Measurements from ENCODE around the gene CHRNA4. TPM values are rescaled to one million over a fixed set of nuclear protein-coding genes. Genes with fewer than 3 reads are reported as not detected.

Gene CHRNA4
- total RNA-seq, 1 donor = not detected

DNA sequence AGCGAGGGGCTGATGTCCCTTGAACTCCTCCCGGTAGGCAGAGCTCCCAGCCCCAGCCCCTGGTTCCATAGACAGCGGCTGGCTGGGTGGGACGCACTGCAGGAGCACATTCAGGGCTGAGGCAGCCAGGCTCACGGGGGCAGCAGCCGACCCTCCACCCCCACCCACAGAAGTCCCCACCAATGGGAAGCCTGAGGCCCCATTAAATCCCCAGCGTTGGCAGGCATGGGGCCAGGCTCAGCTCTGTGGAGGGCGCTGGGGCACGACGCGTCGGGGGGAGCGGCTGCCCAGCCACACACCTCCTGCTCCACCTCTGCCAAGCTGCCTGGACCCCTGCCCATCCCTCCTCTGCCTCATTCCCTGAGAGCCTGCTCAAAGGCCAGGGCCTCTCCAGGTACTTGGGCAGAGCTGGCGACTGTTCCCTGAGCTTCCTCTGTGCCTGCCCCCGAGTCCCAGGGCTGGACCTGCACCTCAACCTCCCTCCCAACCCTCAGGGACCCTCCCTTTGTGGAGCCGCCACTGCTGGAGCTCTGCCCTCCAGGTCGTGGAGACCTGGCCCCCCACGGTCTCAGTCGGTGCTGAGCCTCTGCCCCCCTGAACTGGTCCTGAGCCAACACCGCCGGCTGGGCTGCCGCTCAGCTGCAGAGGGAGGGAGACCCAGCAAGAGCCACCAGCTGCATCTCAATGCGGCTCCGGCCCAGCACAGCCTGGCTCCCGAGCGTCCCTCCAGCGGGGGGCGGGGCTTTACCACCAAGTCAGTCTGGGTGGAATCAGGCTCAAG, 9.1 kb downstream of the CHRNA4 start:
- TF ChIP-seq, protein P1, sequence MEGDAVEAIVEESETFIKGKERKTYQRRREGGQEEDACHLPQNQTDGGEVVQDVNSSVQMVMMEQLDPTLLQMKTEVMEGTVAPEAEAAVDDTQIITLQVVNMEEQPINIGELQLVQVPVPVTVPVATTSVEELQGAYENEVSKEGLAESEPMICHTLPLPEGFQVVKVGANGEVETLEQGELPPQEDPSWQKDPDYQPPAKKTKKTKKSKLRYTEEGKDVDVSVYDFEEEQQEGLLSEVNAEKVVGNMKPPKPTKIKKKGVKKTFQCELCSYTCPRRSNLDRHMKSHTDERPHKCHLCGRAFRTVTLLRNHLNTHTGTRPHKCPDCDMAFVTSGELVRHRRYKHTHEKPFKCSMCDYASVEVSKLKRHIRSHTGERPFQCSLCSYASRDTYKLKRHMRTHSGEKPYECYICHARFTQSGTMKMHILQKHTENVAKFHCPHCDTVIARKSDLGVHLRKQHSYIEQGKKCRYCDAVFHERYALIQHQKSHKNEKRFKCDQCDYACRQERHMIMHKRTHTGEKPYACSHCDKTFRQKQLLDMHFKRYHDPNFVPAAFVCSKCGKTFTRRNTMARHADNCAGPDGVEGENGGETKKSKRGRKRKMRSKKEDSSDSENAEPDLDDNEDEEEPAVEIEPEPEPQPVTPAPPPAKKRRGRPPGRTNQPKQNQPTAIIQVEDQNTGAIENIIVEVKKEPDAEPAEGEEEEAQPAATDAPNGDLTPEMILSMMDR (IDR thresholded peaks at IDR 0.05; ENCODE audit: insufficient read depth, low read length) = no peak
- DNase-seq (ENCODE audit: low read depth) = no peak

DNA sequence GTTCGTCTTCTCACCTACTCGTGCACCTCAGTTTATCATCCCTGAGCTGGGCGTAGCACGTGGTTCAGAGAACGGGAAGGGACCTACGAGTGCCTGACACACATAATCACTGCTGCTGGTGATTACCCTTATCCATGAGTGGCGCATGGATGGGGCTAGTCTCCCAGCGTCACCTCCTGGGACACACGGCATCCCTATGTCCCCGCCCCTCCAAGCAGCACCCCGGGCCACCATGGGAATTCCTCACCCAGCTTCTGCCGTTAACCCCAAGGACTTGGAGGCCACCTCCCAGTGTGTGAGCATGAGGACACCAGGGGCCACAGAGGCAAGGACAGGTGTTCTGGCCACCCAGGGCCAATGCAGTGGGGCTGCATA, 9.8 kb downstream of the CHRNA4 start:
- TF ChIP-seq, protein P1 (IDR thresholded peaks at IDR 0.05; ENCODE audit: insufficient read depth, low read length) = no peak
- H3K4me3 ChIP-seq (ENCODE audit: low read depth, low read length) = no peak overlapping the region
- DNase-seq (ENCODE audit: low read depth) = no peak

More for the DNA sequence above, 9.1 kb downstream of the CHRNA4 start:
- H3K4me3 ChIP-seq (ENCODE audit: low read depth, low read length) = no peak overlapping the region

DNA sequence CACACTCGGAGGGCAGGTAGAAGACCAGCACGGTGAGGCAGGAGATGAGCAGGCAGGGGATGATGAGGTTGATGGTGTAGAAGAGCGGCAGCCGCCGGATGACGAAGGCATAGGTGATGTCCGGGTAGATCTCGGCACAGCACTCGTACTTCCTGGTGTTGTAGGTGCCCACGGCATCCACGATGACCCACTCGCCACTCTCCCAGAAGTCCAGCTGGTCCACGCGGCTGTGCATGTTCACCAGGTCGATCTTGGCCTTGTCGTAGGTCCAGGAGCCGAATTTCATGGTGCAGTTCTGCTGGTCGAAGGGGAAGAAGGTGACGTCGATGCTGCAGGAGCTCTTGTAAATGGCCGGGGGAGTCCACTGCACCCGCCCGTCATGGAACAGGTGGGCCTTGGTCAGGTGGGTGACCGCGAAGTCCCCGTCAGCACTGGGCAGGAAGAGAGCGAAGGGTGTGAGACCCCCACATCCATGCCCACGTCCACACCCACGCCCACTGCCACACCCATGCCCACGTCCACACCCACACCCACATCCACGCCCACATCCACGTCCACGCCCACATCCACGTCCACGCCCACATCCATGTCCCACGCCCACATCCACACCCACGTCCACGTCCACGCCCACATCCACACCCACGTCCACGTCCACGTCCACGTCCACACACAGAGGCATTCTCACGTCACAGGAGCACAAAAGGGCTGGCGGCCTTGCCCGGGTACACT, 10.4 kb downstream of the CHRNA4 start:
- no peak for DNase-seq (ENCODE audit: low read depth)
- TF ChIP-seq, protein P1 (IDR thresholded peaks at IDR 0.05; ENCODE audit: insufficient read depth, low read length) = no peak
- H3K4me3 ChIP-seq (ENCODE audit: low read depth, low read length) = no peak overlapping the region

GRCh38 chr20:63350196-63350595, 11.0 kb downstream of the CHRNA4 start:
- DNase-seq (ENCODE audit: low read depth) = no peak
- TF ChIP-seq, protein P1 (IDR thresholded peaks at IDR 0.05; ENCODE audit: insufficient read depth, low read length) = no peak
- no peak overlapping the region for H3K4me3 ChIP-seq (ENCODE audit: low read depth, low read length)

- no peak for DNase-seq (ENCODE audit: low read depth)
- TF ChIP-seq, protein P1 (IDR thresholded peaks at IDR 0.05; ENCODE audit: insufficient read depth, low read length) = no peak
- no peak overlapping the region for H3K4me3 ChIP-seq (ENCODE audit: low read depth, low read length)
Observed at GRCh38 chr20:63349516-63349895, 11.6 kb downstream of the CHRNA4 start.

- TF ChIP-seq, protein P1 (IDR thresholded peaks at IDR 0.05; ENCODE audit: insufficient read depth, low read length) = no peak
- H3K4me3 ChIP-seq (ENCODE audit: low read depth, low read length) = no peak overlapping the region
- DNase-seq (ENCODE audit: low read depth) = no peak
Observed at GRCh38 chr20:63348828-63349515, 12.2 kb downstream of the CHRNA4 start.
